ENCODE results near the gene PRKCG.

PRKCG gene

DNA sequence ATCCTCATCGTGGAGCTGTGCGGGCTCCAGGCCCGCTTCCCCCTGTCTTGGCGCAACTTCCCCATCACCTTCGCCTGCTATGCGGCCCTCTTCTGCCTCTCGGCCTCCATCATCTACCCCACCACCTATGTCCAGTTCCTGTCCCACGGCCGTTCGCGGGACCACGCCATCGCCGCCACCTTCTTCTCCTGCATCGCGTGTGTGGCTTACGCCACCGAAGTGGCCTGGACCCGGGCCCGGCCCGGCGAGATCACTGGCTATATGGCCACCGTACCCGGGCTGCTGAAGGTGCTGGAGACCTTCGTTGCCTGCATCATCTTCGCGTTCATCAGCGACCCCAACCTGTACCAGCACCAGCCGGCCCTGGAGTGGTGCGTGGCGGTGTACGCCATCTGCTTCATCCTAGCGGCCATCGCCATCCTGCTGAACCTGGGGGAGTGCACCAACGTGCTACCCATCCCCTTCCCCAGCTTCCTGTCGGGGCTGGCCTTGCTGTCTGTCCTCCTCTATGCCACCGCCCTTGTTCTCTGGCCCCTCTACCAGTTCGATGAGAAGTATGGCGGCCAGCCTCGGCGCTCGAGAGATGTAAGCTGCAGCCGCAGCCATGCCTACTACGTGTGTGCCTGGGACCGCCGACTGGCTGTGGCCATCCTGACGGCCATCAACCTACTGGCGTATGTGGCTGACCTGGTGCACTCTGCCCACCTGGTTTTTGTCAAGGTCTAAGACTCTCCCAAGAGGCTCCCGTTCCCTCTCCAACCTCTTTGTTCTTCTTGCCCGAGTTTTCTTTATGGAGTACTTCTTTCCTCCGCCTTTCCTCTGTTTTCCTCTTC is 8.0 kb upstream of the PRKCG start:
- DNase-seq: no peak

DNA sequence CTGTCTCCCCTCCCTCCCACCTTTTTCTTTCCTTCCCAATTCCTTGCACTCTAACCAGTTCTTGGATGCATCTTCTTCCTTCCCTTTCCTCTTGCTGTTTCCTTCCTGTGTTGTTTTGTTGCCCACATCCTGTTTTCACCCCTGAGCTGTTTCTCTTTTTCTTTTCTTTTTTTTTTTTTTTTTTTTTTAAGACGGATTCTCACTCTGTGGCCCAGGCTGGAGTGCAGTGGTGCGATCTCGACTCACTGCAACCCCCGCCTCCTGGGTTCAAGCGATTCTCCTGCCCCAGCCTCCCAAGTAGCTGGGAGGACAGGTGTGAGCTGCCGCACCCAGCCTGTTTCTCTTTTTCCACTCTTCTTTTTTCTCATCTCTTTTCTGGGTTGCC is 7.4 kb upstream of the PRKCG start:
- no peak for DNase-seq

DNA sequence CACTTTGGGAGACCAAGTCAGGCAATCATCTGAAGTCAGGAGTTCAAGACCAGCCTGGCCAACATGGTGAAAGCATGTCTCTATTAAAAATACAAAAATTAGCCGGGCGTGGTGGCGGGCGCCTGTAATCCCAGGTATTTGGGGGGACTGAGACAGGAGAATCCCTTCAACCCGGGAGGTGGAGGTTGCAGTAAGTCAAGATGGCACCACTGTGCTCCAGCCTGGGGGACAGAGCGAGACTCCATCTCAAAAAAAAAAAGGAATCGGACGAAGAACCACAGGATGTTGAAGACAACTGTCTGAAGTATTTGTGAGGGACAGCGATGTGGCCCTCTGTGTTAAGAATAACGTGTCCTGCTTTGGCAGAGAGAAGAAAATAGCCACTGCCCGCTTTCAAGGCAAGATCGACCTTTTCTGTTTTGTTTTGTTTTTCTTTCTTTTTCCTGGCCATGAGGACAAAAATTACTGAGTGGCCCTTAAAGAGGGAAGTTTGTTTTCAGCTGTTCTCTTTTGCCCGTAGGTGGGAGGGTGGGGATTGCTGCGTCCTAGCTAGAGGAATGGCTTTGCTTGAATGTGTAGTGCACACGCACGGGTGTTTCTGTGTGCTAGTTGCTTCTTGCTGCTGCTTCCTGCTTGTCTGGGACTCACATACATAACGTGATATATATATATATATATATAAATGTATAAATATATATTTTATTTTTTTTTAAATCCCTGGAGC is 6.2 kb upstream of the PRKCG start:
- no peak for DNase-seq

DNA sequence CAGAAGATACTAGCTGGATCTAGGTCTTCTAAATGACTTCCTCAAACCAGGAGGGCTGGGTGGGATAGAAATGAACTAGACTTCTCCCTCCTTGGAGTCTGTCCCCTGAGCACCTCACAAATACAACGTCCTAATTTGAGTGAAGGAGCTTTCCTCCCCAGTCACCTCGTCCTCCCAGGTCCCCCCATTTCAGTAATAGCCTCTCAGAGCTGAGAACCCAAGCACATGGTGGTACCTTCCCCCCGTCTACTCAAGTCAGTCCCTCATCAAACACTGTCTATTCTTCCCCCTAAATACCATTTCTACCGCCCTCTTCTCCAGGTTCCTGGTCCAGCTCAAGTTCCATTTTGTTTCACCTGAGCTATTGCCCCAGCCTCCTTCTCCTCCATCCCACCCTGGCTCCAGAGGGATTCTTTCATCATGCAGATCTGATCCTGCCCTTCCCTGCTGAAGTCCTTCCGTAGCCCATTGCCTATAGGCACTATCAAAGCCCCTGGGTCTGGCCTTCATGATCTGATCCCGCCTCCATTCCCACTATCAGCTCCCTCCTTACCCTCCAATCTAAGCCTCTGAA is 5.3 kb upstream of the PRKCG start:
- DNase-seq: no peak

DNA sequence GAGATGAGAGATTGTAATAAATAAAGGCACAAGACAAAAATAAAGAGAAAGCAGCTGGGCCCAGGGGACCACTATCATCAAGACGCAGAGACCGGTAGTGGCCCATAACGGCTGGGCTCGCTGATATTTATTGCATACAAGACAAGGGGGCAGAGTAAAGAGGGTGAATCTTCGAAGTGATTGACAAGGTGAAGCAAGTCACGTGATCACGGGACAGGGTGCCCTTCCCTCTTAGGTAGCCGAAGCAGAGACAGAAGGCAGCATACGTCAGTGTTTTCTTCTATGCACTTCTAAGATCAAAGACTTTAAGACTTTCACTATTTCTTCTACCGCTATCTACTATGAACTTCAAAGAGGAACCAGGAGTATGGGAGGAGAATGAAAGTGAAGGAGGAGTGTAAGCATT is 4.6 kb upstream of the PRKCG start:
- no peak for DNase-seq

DNA sequence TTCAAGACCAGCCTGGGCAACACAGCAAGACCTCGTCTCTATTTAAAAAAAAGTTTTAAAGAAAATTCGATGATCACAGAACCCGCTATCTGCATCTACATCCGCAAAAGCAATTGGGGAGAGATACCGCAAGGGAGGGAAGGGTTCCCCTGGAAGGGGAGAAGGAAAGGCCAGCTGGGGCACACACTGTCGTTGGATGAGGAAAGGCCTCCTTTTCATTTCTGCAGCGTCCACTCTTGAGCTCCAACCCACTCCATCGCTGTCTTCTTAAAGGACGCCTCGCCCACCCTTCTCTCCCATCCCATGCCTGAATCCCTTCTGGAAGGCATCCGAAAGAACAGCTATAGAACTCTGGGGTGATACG is 3.2 kb upstream of the PRKCG start:
- no peak for DNase-seq

DNA sequence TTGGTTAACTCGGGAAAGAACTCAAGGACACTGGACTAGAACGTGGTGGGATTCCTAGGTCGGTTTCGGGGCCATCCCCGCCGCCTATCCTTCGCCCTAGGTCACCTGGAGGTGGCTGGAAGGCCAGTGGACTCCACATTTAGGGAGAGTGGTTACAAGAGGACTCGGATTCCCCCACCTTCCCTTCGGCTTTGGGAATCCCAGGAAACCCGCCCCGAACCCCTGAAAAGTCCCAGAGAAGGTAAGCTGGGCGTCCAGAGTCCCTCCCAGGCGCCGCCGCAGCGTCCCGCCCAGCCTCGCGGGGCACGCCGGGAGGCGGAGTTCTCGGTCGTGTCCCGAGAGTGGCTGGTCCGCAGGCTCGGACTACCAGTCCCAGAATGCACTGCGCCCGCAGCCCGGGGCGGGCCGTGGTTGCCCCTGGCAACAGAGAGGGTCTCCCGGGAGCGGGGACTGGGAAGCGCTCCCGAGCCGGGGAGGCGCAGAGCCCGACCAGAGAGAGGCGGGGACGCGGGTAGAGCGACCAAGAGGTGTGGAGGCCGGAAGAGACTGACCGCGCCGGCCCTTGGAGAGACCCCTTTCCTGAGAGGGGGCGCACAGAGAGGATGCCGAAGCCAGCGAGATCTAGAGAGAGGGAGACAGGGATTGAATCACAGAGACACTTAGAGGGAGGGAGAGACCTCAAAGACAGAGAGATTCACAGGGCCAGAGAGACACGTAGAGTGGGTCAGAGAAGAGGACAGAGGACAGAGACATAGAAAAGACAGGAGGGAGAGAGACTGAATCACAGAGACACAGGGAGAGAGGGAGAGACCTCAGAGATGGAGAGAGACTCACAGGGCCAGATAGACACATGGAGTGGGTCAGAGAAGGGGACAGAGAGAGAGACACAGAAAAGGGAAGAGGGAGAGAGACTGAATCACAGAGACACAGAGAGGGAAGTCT is 2.6 kb upstream of the PRKCG start:
- DNase-seq: peak; percentile 68

DNA sequence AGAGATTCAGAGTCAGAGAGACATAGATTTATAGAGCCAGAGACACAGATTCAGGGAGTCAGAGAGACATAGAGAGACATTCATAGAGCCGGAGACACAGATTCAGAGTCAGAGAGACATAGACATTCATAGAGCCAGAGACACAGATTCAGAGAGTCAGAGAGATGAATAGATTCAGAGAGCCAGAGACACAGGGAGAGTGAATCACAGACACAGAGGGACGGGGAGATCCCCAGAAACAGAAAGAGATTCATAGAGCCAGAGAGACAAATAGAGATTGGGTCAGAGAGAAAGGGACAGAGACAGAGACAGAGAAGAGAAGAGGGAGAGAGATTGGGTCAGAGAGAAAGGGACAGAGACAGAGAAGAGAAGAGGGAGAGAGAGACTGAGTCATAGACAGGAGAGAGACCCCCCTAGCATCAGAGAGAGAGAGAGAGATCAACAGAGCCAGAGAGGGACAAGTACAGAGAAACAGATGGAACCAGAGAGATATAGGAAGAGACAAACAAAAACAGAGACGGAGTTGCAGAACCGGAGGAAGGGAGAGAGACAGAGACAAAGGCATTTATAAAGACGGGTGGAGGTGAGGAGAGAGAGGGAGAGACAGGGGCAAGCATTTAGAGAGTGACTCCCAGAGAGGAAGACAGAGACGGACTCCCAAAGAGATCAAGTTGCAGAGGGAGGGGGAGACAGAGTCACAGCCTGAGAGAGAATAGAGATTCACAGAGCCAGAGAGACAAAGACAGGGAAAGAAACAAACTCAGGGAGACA is 1.1 kb upstream of the PRKCG start:
- no peak for DNase-seq

DNA sequence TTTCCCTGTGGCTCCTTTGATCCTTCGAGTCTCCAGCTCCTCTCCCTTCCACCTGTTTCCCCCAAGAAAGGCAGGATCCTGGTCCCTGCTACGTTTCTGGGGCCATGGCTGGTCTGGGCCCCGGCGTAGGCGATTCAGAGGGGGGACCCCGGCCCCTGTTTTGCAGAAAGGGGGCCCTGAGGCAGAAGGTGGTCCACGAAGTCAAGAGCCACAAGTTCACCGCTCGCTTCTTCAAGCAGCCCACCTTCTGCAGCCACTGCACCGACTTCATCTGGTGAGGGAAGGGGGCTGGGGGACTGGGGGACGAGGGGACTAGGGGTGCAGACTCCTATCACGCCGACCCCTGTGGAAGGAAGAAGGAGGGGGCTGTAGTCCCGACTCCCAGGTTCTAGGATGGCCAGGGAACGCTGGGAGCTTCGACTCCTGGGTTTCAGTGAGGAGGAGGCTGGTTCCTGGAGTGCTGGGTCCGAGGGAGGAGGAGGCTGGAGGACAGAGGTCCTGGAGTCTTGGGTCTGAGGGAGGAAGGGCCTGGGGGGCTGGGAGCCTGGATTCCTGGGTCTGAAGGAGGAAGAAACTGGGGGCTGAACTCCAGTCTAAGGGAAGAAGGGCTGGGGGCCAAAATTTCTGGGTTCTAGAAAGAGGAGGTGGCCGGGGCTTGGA is 524 bp downstream of the PRKCG start:
- no peak for DNase-seq

DNA sequence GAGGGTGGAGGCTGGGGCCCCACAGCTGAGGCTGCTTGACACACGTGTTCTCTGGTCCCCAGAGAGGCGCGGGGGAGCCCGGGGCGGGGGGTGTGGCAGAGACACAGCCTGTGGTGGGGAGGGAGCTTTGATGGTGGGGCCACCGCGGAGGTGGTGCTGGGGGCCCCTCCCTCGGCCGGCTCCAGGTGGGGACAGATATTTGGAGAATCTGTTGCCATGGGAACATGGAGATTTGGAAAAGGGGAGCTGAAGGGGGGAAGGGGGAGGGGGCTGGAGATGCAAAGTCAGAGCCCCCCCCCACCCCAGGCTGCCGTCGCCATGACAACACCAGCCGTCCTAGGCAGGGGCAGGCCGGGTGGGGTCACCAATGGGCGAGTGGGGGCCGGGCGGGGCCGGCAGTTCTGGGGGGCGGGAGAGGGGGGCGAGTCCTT is 1.2 kb downstream of the PRKCG start:
- no peak for DNase-seq

DNA sequence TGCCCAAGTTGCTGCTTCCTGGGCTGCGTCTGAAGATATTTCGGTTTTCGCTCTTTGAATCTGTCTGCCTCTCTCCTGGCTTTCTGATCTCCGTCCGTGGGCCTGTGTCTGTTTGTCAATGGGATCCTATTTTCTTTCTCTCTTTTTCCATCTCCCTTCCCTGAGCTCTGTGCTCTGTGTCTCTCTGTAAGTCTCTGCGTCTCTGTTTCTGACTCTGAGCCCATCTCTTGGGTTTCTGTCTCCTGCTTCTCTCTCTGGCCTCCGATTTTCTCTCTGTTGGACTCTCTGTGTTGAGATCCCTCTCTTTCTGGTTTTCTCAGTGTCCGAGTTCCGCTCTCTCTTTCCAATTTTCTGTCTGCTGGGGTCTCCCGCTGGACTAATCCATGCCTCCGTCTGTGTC is 1.7 kb downstream of the PRKCG start:
- DNase-seq: no peak

DNA sequence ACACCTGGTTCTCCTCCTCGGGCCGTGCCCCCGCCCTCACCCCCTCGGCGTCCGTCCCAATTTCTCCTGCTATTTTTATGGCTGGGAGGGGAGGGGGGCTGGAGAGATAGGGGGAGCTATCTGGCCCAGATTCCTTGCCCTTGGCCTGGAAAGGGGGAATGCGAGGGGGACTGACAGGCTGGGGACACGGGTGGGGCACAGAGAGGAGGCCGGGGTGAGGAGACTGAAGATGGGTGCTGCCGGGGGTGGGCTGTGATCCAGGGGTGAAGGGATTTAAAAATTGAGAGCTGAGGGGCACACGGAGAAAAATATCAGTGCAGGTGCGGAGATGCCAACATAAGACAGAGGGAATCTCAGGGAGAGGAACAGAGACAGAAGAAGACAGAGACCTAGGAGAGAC is 2.3 kb downstream of the PRKCG start:
- DNase-seq: no peak

DNA sequence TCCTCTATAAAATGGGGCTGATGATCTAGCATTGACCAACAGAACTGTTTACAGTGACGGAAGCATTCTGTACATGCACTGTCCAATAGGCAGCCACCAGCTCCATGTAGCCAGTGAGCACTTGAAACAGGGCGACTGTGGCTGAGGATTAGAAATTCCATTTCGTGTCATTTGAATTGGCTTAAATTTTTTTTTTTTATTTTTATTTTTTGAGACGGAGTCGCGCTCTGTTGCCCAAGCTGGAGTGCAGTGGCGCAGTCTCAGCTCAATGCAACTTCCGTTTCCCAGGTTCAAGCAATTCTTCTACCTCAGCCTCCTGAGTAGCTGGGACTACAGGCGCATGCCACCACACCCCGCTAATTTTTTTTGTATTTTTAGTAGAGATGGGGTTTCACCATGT is 3.0 kb downstream of the PRKCG start:
- no peak for DNase-seq

DNA sequence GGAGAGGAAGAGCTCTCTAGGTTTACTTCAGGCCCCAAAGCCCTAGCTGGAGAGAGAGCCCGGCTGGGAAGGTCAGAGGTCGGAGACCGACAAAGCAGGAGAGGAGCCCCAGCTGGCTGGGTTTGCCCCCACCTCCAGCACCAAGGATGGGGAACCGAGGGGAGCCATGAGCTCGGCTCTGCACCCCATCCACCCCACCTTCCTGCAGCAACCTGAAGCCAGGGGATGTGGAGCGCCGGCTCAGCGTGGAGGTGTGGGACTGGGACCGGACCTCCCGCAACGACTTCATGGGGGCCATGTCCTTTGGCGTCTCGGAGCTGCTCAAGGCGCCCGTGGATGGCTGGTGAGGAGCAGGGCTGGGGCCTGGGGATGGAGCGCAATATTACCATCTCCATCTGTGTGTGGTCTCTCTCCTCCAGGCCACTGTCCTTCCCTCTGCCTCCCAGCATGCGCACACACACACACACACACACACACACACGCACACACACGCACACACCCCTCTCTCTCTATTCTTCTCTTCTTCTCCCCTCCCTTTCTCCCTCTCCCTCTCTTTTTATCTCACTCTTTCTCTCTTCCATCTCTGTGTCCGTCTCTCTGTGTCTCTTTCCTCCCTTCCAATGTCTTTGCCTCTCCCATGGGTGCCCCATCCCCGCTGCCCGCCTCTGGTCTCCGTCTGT is 10.4 kb downstream of the PRKCG start:
- no peak for DNase-seq

DNA sequence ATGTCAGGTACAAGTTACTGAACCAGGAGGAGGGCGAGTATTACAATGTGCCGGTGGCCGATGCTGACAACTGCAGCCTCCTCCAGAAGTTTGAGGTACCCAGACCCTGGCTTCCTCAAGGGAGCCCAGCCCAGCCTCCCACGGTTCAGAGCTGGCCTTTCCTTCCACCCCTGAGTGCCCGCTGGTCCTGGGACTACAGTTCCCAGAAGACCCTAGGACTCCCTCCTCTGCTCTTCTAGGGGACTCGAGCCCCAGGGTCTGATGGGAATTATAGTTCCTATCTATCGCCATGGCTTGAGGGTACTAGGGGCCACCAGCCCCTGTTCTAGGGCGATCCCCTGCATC is 11.0 kb downstream of the PRKCG start:
- DNase-seq: no peak

DNA sequence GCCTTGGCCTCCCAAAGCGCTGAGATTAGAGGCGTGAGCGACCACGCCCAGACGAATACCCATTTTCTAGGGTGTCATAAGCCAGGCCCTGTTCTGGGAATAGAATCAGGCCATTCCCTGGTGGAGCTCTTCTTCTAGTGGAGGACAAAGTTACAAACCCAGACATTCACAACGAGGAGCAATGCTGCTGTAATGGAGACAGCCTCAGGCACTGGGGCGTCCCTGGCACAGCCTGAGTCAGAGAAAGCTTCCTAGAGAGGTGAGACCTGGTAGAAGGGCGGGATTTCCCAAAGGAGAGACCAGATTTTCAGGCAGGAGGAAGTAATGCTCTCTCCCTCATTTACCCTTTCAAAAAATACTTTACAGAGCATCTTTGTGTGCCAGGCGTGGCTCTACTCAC is 12.7 kb downstream of the PRKCG start:
- DNase-seq: no peak

DNA sequence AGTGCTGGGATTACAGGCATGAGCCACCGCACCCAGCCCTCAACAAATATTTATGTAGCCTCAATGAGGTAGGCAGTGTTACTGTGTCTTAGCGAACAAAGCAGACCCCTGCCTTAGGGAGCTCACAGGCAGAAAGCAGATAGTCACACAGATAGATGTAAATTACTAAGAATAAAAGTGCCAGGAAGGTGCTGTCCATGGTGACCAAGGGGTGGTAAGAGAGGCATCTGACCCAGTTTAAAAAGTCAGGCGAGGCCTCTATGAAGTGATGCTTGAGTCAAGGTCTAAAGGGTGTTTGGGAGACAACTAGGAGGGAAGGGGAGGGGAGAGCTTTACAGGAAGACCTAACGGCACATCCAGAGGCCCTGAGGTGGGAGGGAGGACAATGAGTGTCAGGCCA is 14.7 kb downstream of the PRKCG start:
- DNase-seq: no peak

DNA sequence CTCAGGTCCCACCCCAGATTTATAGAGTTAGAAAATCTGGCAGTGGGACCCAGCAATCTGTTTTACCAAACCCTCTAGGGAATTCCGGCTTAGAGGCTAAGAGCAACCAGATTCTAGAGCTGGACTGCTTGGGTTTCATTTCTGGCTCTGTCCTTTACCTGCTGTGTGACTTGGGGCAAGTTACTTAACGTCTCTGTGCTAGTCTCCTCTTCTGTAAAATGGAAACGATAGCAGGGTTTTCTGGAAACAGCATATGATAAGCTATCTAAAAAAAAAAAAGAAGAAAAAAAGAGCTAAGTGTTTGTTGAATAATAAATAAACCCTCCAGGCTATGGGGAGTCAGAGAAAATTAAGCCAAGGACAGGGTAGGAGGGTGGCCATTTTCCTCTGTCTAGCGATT is 15.5 kb downstream of the PRKCG start:
- no peak for DNase-seq

DNA sequence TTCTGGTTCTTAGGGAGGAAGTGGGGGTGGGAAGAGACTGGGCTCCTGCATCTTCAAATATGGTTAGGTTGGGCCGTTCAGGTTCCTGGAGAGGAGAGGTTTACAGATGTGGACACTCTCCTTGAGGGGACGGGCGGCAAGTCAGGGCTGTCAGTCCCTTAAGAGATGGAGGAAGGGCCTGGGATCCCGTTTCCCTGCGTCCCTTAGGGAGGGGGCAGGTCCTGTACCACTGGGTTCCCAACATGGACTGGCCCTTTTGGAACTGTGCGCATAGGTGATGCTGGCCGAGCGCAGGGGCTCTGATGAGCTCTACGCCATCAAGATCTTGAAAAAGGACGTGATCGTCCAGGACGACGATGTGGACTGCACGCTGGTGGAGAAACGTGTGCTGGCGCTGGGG is 16.2 kb downstream of the PRKCG start:
- no peak for DNase-seq

DNA sequence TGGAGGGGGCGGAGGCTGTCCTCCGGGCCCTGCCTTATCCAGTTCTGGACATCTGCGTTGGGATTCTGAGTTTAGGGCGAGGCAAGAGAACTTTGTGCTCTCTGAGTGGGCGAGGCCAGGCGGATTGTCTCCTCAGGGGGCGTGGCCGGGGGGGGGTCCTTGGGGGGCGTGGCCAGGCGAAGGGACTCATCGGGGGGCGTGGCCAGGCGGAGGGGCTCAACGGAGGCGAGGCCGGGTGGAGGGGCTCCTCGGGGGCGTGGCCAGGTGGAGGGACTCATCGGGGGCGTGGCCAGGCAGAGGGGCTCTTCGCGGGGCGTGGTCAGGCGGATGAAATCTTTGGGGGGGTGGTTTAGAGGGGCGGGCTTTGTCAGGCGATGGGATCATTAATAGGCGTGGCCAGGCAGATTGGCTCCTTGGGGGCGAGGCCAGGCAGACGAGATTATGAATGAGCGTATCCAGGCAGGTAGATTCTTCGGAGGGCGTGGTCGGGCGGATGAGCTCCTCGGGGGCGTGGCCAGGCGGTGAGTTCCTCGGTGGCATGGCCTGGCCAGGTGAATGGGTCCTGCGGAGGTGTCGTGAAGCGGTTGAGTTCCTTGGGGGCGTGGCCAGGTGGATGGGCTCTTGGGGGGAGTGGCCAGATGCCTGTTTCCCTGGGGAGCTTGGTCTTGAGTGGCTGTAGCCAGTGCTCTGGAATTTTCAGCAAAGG is 16.8 kb downstream of the PRKCG start:
- DNase-seq: peak; percentile 10

All from NCI-H146 (cell line).